MV-4-11 (cell line): ENCODE results near the gene RBX1.

Experiments used
- DNase-seq: peaks from one replicate; lab custom pipeline; 2025; lab: John Stamatoyannopoulos, UW

Gene RBX1

DNA sequence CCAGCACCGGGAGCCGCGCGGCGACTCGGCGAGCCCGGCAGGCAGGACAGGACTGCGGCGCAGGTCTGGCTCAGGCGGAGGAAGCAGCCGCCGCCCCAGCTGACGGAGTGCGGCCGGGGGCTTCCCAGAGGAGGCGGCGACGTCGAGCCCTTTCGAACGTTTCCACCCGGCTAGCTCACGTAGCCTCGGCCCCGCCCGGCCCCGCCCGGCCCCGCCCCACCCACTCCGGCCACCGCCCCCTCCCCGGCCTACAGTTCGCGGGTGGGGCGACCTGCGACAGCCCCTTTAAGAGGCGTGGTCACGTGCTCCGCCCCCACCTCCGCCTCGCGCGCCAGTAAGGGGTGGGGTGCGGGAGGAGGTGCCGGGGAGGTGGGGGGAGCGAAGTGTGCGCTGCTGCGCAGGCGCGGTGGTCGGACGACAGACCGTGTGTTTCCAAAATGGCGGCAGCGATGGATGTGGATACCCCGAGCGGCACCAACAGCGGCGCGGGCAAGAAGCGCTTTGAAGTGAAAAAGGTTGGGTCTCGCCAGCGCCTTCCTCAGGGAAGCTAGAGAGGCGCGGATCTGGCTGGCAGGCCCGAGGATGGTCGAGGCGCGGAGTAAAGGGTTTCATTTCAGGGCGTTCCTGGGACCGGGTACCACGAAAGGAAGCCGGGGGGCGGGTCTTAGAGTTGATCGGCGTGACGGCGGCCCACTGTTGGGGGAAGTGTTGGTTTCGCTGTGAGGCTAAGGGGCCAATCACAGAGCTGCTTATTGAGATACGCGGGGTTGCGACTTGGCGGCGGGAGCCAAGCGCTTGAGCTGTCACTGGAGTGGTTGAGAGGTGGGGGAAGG, at the start of gene RBX1:
Gene RBX1 (plus strand): TSS at position 417 of the 833 bp plus-strand sequence. CDS start 21 bp downstream, at position 438.
- DNase-seq: peak; percentile 97

DNA sequence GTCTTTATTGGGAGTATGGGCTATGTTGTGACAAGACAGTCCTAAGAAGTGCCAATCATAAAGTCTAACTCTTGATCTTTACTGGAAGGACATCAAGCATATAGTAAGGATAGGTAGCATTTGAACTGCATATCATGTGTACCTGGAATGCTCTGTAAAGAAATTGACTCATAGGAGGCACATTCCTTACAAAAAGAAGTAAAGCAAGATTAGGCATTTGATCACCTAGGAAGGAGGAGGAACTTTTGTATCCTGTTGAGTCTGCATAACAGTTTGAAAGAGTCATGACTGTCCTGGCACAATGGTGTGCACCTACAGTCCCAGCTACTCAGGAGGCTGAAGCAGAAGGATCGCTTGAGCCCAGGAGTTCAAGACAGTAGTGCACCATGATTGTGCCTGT, 47.1 kb upstream of the RBX1 start:
- DNase-seq: no peak

DNA sequence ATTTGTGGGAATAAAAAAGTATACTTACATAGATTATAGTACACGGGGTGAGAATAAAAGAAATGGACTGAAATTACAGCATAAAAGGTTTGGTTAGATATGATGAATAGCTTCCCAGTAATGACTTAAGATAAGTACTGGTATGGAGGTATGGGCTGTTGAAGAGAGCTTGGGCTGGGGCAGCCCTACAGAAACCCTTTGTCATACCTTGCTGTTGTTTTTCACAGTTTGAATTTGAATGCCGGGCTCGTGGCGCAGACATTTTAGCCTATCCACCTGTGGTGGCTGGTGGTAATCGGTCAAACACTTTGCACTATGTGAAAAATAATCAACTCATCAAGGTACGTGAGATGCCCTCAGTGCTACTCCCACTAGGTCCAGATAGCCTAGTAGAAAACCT, 42.3 kb upstream of the RBX1 start:
- DNase-seq: no peak

DNA sequence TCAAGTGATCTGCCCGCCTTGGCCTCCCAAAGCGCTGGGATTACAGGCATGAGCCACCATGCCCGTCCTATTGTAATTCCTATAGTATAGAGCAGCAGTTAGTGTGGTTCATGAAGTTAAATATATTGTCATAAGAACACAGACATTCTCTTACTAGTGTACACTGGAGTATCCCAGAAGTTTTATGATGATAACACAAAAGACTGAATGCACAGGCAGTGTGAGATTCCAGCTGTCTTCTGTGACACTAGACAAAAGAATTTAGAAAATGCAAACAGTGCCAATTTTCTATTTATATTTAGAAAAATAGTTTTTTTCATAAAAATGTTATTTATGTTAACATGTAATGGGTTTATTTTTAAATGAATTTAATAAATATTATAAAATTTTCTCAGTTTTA, 39.4 kb upstream of the RBX1 start:
- no peak for DNase-seq

DNA sequence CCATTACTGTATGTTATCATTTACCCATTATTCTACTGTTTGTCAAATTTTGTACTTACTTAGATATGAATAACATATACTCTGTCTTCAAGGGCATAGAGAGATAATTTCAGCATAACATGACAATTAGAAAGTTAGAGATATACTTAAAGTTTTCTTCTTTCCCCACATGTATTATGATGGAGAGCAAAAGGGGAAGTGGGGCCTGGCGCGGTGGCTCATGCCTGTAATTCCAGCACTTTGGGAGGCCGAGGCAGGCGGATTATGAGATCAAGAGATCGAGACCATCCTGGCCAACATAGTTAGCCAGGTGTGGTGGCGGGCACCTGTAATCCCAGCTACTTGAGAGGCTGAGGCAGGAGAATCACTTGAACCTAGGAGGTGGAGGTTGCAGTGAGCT, 38.2 kb upstream of the RBX1 start:
- DNase-seq: peak; percentile 1

DNA sequence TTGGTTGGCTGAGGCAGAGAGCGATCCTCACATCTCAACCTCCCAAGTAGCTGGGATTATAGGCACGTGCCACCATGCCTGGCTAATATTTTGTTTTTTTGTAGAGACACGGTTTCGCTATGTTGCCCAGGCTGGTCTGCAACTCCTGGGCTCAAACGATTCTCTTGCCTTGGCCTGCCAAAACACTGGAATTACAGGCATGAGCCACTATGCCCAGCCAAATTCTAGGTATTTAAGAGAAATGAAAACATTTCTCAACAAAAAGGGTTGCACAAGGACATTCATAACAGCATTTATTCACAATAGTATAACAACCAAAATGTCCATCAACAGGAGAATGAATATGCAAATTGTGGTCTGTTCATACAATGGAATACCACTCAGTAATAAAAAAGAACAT, 31.7 kb upstream of the RBX1 start:
- DNase-seq: no peak

DNA sequence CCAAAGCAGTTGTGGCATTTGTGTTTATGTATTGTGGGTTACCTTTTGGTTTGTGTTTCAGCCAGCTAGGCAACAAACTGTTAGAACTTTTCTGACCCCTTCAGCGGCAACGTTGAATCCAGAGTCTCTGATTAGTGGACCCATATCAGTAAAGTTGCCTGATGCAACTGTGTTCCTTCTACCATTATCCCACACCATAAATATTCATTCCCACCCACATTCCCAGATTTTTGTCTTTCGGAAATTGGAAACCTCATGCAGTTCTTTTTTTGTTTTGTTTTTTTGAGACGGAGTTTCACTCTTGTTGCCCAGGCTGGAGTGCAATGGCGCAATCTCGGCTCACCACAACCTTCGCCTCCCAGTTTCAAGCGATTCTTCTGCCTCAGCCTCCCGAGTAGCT, 30.7 kb upstream of the RBX1 start:
- peak; percentile 2 for DNase-seq

DNA sequence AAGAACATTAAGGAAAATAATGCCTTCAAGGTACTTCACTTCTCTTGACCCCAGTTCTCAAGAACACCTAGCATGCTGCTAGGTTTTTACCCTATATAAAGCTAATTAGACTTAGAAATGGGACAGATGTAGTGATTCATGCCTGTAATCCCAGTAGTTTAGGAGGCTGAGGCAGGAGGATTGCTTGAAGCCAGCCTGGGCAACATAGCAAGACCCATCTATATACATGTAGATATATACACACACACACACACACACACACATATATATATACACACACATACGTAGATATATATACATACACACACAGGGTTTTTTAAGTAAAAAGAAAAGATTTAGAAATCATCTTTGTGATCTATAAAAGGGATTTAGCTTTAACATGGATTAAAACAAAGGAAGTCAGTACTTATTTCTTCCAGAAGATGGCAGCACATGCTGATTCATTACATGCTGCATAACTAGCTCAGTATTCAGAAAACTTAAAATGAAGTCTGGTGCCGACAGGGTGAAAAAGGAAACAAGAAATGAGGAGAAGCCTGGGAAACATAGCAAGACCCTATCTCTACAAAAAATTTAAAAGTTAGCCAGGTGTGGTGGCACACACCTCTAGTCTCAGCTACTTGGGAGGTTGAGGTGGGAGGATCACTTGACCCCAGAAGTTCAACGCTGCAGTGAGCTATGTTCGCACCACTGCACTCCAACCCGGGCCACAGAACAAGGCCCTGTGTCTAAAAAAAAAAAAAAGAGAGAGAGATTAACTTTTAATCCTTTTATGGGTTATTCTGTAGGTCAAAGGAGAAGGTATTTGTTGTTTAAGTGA, 28.5 kb upstream of the RBX1 start:
- DNase-seq: peak; percentile 64

DNA sequence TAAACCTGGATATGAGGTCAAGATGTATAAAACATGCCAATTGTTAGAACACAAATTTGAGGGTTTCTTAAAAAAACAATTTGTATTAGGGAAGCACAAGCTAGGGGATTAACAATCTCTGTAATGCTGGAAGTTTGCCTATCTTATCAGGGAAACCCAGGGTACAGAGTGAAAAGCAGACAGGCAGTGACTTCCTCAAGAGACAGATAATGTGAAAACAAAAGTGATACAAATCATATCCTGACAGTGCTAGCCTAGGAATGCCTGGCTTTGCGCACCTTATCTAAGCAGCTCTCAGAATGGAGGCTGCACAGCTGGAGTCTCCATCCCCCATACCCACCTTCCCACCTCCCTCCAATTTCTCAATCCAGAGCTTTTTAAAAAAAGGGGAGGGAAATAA, 22.5 kb upstream of the RBX1 start:
- DNase-seq: no peak

DNA sequence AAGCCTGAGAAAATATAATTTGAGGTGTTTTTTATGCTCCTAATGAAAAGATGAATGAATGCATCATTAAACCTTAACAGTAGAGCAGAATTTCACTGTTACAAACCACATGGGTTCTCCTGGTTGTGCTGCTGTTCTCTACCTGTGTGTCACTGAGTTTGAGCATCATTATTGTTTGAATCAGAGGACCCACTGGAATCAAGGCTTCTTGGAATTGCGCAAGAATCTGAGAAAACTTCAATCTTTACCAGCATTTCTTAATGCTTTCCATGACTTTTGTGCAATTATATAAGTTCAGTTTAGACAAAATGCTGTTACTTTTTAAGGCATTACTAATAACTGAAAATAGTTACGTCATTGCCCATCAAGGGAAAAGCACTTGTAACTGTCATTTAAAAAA, 18.8 kb upstream of the RBX1 start:
- DNase-seq: no peak

DNA sequence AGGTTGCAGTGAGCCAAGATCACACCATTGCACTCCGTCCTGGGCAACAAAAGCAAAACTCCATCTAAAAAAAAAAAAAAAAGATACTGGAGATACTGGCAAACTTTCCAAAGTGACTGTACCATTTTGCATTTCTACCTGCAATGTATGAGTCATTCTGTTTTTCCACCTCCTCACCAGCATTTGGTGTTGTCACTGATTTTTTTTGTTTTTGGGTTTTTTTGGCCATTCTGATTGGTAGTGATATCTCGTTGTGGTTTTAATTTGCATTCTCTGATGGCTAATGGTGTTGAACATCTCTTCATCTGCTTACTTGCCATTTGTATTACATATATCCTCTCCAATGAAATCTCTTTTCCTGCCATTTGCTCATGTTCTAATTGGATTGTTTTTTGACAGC, 12.0 kb upstream of the RBX1 start:
- DNase-seq: no peak

DNA sequence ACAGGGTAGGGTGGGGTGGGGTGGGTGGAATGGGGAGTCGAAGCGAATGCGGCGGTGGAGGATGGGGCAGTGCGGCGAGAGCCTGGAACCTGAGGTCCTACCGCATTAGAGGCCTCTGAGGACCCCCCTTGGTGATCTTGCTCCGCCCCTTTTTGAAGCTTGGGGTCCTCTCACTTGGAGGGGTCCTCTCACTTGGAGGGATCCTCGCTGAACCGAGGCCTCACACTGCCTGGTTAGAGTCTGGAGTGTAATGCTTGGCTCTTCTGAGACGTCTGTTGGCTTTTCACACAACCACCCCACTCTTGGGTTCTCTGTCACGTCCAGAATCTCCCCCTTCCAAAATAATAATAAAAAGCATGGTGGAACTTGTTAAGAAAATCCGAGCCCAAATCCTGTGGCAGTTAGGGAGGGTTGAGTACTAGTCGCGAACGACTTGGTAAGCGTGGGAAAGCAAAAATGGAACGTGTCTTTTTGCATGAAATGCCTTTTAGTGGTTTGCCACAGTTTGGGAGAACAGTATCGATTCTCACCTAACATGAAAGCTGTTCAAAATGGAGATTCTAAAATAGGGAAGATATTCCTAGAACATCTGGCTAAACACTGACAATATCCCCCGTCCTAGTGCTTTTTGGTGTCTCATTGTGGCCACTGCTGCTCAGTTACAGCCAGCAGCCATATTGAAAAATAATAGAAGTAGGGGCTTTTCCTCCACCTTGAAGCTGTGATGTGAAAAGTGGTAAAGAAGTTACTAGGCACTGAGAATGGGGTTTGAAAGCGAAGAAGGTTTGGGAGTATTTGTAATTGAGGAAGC, 822 bp downstream of the RBX1 start:
- no peak for DNase-seq

DNA sequence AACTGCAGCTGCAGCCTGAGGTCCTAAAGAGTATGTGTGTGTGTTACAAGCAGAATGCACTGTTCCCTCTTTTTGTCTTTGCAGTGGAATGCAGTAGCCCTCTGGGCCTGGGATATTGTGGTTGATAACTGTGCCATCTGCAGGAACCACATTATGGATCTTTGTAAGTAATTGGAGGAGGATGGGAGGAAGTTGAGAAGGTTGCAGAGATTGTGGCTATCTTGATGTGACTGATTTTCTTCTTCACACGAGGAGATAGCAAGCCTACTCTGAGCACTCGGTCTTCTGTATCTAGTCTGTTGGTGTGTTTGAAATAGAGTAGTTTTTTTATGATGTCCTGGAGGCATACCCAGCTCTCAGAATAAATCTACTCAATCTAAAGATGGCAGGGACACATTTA, 2.3 kb downstream of the RBX1 start:
- peak; percentile 44 for DNase-seq

DNA sequence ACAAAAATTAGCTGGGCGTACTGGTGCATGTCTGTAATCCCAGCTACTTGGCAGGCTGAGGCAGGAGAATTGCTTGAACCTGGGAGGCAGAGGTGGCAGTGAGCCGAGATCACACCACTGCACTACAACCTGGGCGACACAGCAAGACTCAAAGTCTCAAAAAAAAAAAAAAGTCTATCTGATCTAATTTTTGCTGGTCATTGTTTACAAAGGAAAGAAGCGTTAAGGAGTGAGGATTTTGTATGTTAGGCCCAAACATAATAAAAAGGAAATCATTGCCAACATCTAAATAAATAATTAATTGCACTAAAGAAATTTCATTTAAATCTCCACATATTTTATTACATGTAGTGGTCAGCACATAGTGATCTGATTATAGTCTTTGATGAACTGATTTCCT, 2.9 kb downstream of the RBX1 start:
- no peak for DNase-seq

DNA sequence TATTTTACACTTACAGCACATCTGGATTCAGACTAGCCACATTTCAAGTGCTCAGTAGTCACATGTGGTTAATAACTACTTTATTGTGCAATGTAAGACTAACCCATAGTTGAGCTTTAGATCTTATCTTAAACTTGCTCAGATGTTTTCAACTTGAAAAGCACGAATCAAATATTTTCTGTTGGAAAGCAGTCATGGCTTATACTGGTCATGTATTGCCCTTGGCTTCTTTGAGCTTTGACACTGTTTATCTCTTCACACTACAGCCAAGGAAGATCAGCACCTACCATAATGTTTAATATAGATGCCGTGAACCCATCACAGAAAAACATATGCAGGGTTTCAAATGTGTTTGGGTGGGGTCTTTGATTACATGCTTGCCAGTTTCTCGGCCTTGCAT, 4.4 kb downstream of the RBX1 start:
- DNase-seq: peak; percentile 3

DNA sequence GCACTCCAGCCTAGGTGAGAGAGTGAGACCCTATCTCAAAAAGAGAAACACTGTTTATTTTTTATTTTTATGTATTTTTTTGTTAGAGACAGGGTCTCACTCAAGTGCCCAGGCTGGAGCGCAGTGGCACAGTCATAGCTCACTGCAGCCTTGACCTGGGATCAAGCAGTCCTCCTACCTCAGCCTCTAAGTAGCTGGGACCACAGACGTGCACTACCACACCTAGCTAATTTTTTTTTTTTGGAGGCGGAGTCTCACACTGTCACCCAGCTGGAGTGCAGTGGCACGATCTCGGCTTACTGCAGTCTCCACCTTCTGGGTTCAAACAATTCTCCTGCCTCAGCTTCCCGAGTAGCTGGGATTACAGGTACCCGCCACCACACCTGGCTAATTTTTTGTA, 6.4 kb downstream of the RBX1 start:
- no peak for DNase-seq

DNA sequence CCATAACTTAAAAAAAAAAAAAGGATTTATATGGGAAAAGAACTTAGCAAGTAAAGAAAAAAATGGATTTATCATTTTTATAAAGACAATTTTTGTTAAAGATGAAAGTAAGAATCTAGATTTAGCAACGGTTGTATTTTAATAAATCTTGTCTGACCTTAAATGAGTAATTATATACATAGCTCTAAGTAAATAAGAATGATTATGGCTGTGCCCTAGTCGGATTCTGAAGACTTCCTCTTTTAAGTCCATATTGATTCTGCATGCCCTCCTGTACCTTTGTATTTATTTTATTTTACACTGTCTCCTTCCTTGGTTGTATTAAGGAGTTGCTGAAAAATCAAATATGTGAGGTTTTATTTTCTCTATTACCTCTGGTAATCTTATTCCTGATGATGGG, 7.1 kb downstream of the RBX1 start:
- DNase-seq: no peak

DNA sequence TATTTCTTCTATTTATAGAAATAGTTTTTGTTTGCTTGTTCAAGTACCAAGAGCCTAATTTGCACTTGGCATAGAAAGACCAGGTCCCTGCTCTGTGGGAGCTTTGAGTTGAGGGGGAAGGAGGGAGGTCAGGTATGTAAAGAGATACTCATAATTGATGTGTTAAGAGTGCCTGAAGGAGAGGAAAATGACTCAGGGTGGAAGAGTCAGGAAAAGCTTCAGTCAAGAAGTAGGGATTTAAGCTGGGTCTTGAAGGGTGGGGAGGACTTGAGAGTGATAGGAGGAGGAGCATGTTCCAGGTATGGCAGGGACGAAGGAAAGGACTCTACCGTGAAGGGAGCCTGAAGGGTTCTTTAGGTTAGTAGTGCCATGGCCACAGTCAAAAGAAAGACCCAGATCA, 9.0 kb downstream of the RBX1 start:
- DNase-seq: no peak

DNA sequence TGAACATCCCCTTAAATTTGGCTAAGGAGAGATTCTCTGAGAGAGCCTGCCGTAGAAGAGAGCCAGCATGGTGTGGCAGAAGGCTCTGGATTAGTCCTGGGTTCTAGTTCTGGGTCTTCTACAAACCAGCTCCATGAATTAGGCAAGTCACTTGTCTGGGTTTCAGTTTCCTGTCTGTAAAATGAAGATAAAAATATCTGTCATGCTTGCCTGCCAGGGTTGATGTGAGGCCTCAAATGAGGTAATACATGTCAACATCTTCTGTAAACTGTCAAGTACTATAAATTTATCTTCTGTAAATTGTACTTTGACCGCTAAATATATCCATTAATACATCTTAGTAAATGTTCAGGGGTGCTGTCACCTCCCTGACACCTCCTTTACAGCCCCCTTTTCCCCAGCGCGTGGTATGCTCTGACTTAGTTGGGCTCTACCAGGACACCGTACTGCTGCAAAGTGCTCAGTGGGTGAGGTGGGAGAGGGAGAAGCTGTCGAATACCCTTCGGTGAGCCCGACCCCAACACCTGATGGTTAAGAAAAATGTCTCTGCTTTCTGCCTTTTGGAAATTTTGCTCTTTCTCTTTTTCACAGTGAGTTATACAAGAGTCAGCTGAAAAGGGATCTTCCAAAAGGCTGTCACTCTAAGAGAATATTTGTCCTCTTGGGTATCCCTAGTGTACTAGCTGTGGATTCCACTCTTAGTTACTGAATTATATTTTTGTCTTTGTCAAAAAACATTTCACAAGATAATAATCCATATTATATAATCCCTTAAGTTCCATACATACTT, 15.0 kb downstream of the RBX1 start:
- peak; percentile 68 for DNase-seq

DNA sequence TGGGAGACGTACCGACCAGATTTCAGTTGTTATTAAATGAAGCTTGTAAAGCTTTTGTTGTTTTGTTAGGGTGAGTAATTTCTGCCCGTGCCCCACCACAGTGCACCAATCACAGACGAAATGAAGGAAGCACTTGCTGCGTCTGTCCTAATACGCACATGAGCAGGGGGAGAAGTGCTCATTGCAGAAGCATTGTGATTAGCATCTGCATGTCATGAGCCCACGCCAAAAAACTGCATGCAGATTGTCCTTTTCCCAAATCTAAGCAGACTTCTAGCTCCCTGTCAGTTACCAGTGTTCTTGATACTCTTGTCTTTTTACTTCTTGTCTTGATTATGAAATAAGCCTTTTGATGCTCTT, 15.5 kb downstream of the RBX1 start:
- no peak for DNase-seq

DNA sequence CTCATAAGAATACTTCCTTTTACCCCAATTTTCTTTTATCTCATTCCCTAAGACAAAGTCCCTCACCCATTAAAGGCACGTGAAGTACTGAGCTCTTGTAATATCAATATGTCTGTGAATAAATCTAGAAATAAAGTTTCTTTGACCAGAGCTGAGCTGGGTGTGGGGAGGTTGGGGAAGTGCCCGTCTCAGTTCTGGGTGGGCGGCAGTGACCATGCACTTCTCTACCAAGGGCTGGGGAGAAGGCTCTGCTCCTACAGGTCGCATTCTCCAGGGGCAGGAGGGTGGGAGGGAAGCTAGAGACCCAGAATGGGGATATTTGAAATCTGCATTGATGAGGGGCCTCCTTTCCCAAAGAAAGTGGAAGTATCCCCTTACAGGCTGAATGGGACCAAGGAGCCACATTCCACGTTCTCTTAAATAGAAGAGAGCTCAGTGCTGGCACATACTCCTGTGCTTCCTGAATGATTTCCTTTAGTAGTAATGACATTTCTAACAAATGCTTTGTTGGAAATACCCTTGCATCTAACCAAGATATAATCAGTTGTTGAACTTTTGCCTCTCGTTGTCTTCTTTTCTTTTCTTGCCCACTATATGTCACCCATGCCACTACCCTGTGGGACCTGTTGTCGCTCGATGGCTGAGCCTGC, 16.1 kb downstream of the RBX1 start:
- DNase-seq: no peak
